Testis (tissue), 3 donors: Measurements from ENCODE around the gene HSPA4. TPM values are rescaled to one million over a fixed set of nuclear protein-coding genes. Genes with fewer than 3 reads are reported as not detected.
"Not testable (repeated sequence)": the region's sequence is repeated elsewhere in the genome, so short reads cannot be mapped to it uniquely, and the experiment has no call there.

Experiments used
- DNase-seq: peaks from one replicate; pipeline ENCODE4 v3.0.0-alpha.2; 2019
- H3K27ac ChIP-seq, 2 donors: fragments of 200-600 bp; sonication (generic); one replicate each; pipeline ENCODE4 v1.5.1; 2019
- H3K27me3 ChIP-seq: fragments of 200-600 bp; sonication (generic); one replicate; pipeline ENCODE4 v1.5.1; 2019
- H3K36me3 ChIP-seq: fragments of 200-600 bp; sonication (generic); one replicate; pipeline ENCODE4 v1.5.1; 2017; ENCODE audit warnings: low read depth; ENCODE audit errors: missing control alignments
- H3K4me1 ChIP-seq: fragments of 200-600 bp; sonication (generic); one replicate; pipeline ENCODE4 v1.5.1; 2019
- H3K4me3 ChIP-seq, 2 donors: fragments of 200-600 bp; sonication (generic); one replicate each; pipeline ENCODE4 v1.5.1; 2017 to 2019
- H3K9me3 ChIP-seq: fragments of 200-600 bp; sonication (generic); one replicate; pipeline ENCODE4 v1.5.1; 2017
- POLR2A ChIP-seq: fragments of 450-650 bp; IDR thresholded peaks from one replicate; pipeline ENCODE4 v1.6.1; 2017; ENCODE audit warnings: antibody characterized with exemption, mild to moderate bottlenecking, moderate library complexity
- WGBS, 2 donors: methylation state at CpG; one replicate each; pipeline ENCODE4 v1.1.5; 2018; 5-methylcytosine and 5-hydroxymethylcytosine counted together
- intact Hi-C: fragments of 100-400 bp; cut with DNase I; formaldehyde crosslinking; loops from one replicate; pipeline ENCODE4 v1.15.1; 2023; ENCODE audit warnings: low total_unique reads
- polyA plus RNA-seq: library from polyadenylated mRNA; stranded (reverse); fragments of 350-450 nt; fragmentation: Illumina TruSeq; extraction: RNeasy Lipid Tissue Mini Kit (QIAGEN cat#74804); gene quantifications from one replicate; pipeline ENCODE4 v1.2.3, GENCODE V29; 2014; ENCODE audit warnings: low read depth, low replicate concordance; ENCODE audit not compliant: insufficient read depth
- total RNA-seq, 2 donors: library from RNA; depleted of rRNA; stranded (reverse); fragments of >200 nt; gene quantifications; one replicate each; pipeline ENCODE4 v1.2.3, GENCODE V29; 2016
- TF ChIP-seq, protein P1 (sequence below), 3 experiments: fragments of 450-650 bp in 2 of 3; fragments of 200-600 bp in 1 of 3; sonication (generic) in 1 of 3; IDR thresholded peaks; one replicate each; pipeline ENCODE4 v1.5.1; 2016 to 2019; ENCODE audit warnings: antibody characterized with exemption in 3 of 3, mild to moderate bottlenecking in 2 of 3, moderate library complexity in 1 of 3

HSPA4 gene
- total and polyA plus RNA-seq, 3 donors from 2014 or later, result 107 to 143 (median 108) TPM

- intact Hi-C loops, result no loop called here
- 53 to 75% methylated on average over 1 of the region's 1 CpG for WGBS, 2 donors
Measured at GRCh38 chr5:133041910-133042309, 9.9 kb upstream of the HSPA4 start.

DNA sequence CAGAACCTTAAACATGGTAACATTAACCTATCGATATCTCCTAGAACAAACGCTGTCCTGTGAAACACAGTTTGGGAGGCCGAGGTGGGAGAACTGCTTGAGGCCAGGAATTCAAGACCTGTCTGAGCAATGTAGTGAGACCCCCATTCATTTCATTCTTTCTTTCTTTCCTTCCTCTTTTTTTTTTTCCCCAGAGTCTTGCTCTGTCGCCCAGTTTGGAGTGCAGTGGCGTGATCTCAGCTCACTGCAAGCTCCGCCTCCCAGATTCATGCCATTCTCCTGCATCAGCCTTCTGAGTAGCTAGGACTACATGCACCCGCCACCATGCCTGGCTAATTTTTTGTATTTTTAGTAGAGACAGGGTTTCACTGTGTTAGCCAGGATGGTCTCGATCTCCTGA, 5.3 kb upstream of the HSPA4 start:
- intact Hi-C loops, DNase-seq, H3K27me3 ChIP-seq, H3K36me3 ChIP-seq, H3K9me3 ChIP-seq, H3K27ac ChIP-seq, H3K4me3 ChIP-seq: not testable (repeated sequence)
- peaks cover 26% of the 10 kb centered on the region for H3K4me1 ChIP-seq
- 82 to 83% methylated on average over 8 of the region's 8 CpGs for WGBS, 2 donors

More at GRCh38 chr5:133041910-133042309, 9.9 kb upstream of the HSPA4 start:
- Histone ChIP-seq H3K27ac (peak overlapping the region in 1 of 2 donors; percentile 36), H3K4me1 (peaks cover 11% of the 10 kb centered on the region), H3K36me3 (no peaks in the 10 kb centered on the region), H3K4me3 (no peak overlapping the region), H3K9me3 (no peaks in the 10 kb centered on the region), H3K27me3 (no peaks in the 10 kb centered on the region)
- no peak for DNase-seq
- TF ChIP-seq, protein P1, sequence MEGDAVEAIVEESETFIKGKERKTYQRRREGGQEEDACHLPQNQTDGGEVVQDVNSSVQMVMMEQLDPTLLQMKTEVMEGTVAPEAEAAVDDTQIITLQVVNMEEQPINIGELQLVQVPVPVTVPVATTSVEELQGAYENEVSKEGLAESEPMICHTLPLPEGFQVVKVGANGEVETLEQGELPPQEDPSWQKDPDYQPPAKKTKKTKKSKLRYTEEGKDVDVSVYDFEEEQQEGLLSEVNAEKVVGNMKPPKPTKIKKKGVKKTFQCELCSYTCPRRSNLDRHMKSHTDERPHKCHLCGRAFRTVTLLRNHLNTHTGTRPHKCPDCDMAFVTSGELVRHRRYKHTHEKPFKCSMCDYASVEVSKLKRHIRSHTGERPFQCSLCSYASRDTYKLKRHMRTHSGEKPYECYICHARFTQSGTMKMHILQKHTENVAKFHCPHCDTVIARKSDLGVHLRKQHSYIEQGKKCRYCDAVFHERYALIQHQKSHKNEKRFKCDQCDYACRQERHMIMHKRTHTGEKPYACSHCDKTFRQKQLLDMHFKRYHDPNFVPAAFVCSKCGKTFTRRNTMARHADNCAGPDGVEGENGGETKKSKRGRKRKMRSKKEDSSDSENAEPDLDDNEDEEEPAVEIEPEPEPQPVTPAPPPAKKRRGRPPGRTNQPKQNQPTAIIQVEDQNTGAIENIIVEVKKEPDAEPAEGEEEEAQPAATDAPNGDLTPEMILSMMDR (IDR thresholded peaks at IDR 0.05), result no peak
- TF ChIP-seq POLR2A, result no peak

DNA sequence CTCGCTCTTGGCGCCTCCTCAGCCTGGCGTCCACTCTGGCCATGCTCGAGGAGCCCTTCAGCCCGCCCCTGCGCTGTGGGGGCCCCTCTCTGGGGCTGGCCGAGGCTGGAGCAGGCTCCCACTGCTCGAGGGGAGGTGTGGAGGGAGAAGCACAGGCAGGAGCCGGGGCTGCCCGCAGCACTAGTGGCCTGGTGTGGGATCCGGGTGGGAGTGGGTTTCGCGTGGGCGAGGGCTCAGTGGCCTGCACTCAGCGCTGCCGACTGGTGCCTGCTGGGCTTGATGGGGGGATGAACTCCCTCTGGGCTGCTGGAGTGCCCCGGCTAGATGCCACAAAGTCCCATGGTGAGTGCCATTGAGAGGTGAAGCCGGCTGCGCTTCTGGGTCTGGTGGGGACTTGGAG, 4.4 kb upstream of the HSPA4 start:
- intact Hi-C loops, result no loop called here
- Histone ChIP-seq H3K9me3 (no peaks in the 10 kb centered on the region), H3K4me3 (peak overlapping the region in 1 of 2 donors; percentile 20), H3K27me3 (no peaks in the 10 kb centered on the region), H3K36me3 (no peaks in the 10 kb centered on the region), H3K27ac (no peak overlapping the region), H3K4me1 (peaks cover 20% of the 10 kb centered on the region)
- DNase-seq, result no peak
- no peak for TF ChIP-seq POLR2A
- 70 to 84% methylated on average over 17 to 19 of the region's 19 CpGs for WGBS, 2 donors

GRCh38 chr5:133048993-133049725, 2.7 kb upstream of the HSPA4 start:
- Histone ChIP-seq H3K4me3 (no peak overlapping the region), H3K36me3 (no peaks in the 10 kb centered on the region), H3K9me3 (no peaks in the 10 kb centered on the region), H3K27me3 (no peaks in the 10 kb centered on the region), H3K27ac (peak overlapping the region; percentile 9 to 60), H3K4me1 (peaks cover 33% of the 10 kb centered on the region)
- WGBS, 2 donors, result 32 to 33% methylated on average over 6 of the region's 6 CpGs
- intact Hi-C loops, result no loop called here
- TF ChIP-seq, protein P1 (IDR thresholded peaks at IDR 0.05), result no peak
- no peak for TF ChIP-seq POLR2A
- DNase-seq, result no peak

DNA sequence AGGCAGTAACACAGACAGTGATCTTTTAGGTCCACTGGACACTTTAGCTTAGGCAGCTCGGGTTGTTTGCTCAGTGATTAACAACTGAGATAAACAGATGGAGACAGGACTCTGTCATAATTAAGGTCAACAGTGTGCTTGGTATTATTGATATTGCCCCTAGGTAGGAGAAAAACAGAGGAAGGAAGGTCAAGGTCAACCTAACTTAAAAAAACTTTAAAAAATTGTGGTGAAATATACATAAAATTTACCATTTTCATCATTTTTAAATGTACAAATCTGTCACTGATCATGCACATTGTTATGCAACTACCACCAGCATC, 2.1 kb upstream of the HSPA4 start:
- Histone ChIP-seq H3K27me3 (no peaks in the 10 kb centered on the region), H3K27ac (peak overlapping the region; percentile 9 to 60), H3K4me1 (peaks cover 38% of the 10 kb centered on the region), H3K4me3 (no peak overlapping the region), H3K9me3 (no peaks in the 10 kb centered on the region), H3K36me3 (no peaks in the 10 kb centered on the region)
- intact Hi-C loops, result no loop called here
- no peak for TF ChIP-seq POLR2A
- TF ChIP-seq, protein P1 (IDR thresholded peaks at IDR 0.05), result no peak
- DNase-seq, result no peak
- WGBS, 2 donors, result 17 to 26% methylated on average over 1 of the region's 1 CpG

- peak overlapping the region; percentile 84 to 96 for H3K4me3 ChIP-seq
- peak overlapping the region; percentile 98 to 100 for H3K27ac ChIP-seq
- intact Hi-C loops, result no loop called here
- H3K9me3 ChIP-seq, result no peaks in the 10 kb centered on the region
- 26 to 38% methylated on average over 4 of the region's 4 CpGs for WGBS, 2 donors
- no peaks in the 10 kb centered on the region for H3K36me3 ChIP-seq
- TF ChIP-seq, protein P1 (IDR thresholded peaks at IDR 0.05), result no peak
- TF ChIP-seq POLR2A, result no peak
- peaks cover 39% of the 10 kb centered on the region for H3K4me1 ChIP-seq
- no peak for DNase-seq
- no peaks in the 10 kb centered on the region for H3K27me3 ChIP-seq
Measured at GRCh38 chr5:133050521-133050920, 1.3 kb upstream of the HSPA4 start.
